ENCODE measurements around the gene DARS1. TPM values are rescaled to one million over a fixed set of nuclear protein-coding genes. Genes with fewer than 3 reads are reported as not detected.

Gene DARS1
- total RNA-seq, 6 experiments from 2014 or later, result 65.6 to 74.3 (median 71.3) TPM

DNA sequence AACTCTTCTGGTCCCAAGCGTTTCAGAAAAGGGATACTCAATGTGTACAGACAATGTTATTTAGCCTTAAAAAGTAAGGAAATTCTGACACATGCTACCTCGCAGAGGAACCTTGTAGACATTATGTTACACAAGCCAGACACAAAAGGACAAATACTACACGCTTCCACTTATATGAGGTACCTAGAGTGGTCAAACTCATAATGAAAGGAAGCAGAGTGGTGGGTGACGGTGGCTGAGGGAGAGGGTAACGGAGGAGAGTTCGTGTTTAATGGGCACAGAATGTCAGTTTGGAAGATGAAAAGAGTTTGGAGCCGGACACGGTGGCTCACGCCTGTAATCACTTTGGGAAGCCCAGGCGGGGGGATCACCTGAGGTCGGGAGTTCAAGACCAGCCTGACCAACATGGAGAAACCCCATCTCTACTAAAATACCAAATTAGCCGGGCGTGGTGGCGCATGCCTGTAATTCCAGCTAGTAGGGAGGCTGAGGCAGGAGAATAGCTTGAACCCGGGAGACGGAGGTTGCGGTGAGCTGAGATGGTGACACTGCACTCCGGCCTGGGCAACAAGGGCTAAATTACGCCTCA, 110.6 kb downstream of the DARS1 start:
- peaks cover 32% of the 10 kb centered on the region for H3K4me1 Mint-ChIP-seq (ENCODE audit: low read depth)
- H3K4me3 Mint-ChIP-seq, result peak overlapping the region; percentile 95
- TF ChIP-seq, protein P1, sequence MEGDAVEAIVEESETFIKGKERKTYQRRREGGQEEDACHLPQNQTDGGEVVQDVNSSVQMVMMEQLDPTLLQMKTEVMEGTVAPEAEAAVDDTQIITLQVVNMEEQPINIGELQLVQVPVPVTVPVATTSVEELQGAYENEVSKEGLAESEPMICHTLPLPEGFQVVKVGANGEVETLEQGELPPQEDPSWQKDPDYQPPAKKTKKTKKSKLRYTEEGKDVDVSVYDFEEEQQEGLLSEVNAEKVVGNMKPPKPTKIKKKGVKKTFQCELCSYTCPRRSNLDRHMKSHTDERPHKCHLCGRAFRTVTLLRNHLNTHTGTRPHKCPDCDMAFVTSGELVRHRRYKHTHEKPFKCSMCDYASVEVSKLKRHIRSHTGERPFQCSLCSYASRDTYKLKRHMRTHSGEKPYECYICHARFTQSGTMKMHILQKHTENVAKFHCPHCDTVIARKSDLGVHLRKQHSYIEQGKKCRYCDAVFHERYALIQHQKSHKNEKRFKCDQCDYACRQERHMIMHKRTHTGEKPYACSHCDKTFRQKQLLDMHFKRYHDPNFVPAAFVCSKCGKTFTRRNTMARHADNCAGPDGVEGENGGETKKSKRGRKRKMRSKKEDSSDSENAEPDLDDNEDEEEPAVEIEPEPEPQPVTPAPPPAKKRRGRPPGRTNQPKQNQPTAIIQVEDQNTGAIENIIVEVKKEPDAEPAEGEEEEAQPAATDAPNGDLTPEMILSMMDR (IDR thresholded peaks at IDR 0.05), result no peak
- H3K27me3 Mint-ChIP-seq (ENCODE audit: insufficient read depth), result peaks cover 3% of the 10 kb centered on the region; the same call in 1 of the 2 replicates
- no peak for DNase-seq
- no peaks in the 10 kb centered on the region for H3K9me3 Mint-ChIP-seq
- no peaks in the 10 kb centered on the region; the same call in 1 of the 2 replicates for H3K36me3 Mint-ChIP-seq (ENCODE audit: low read depth)
- H3K27ac Mint-ChIP-seq, result no peak overlapping the region

DNA sequence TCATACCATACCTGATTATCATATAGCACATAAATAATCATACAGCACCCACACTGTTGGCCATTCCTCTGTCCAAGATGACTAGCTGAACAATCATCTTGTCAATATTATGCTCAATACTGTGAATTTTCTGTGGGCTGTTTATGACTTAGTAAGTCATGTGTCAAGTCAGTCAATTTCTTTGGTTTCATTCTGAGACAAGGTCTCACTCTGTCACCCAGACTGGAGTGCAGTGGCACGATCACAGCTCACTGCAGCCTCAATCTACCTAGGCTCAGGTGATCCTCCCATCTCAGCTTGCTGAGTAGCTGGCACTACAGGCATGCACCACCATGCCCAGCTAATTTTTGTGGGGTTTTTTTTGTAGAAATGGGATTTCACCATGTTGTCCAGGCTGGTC, 114.9 kb downstream of the DARS1 start:
- no peak overlapping the region for H3K4me3 Mint-ChIP-seq
- H3K4me1 Mint-ChIP-seq (ENCODE audit: low read depth), result peaks cover 25% of the 10 kb centered on the region

DNA sequence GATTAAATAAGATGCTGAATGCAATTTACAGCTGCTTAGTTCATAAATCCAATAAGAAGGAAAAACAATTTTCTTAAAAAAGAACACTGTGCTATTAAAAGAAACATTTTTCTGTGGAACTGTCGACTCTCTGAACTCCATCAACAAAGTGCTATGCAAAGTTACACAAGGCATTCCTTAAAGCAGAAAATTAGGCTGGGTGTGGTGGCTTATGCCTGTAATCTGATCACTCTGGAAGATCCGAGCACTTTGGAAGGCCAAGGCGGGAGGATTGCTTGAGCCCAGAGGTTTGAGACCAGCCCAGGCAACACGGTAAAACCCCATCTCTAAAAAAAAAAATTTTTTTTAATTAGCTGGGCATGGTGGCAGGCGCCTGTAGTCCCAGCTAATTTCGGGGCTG, 122.2 kb downstream of the DARS1 start:
- no peaks in the 10 kb centered on the region for H3K9me3 Mint-ChIP-seq
- no peak for DNase-seq
- peaks cover 26% of the 10 kb centered on the region for H3K36me3 Mint-ChIP-seq (ENCODE audit: low read depth)
- no peak overlapping the region for H3K27ac Mint-ChIP-seq
- no peaks in the 10 kb centered on the region for H3K4me1 Mint-ChIP-seq (ENCODE audit: low read depth)
- H3K4me3 Mint-ChIP-seq, result no peak overlapping the region
- H3K27me3 Mint-ChIP-seq (ENCODE audit: insufficient read depth), result no peaks in the 10 kb centered on the region
- TF ChIP-seq, protein P1 (IDR thresholded peaks at IDR 0.05), result no peak

More for the DNA sequence above, 114.9 kb downstream of the DARS1 start:
- Mint-ChIP-seq H3K36me3 (ENCODE audit: low read depth) (peaks cover 12% of the 10 kb centered on the region), H3K27me3 (ENCODE audit: insufficient read depth) (no peaks in the 10 kb centered on the region; the same call in 1 of the 2 replicates), H3K27ac (no peak overlapping the region), H3K9me3 (no peaks in the 10 kb centered on the region)
- TF ChIP-seq, protein P1 (IDR thresholded peaks at IDR 0.05), result no peak
- DNase-seq, result no peak

DNA sequence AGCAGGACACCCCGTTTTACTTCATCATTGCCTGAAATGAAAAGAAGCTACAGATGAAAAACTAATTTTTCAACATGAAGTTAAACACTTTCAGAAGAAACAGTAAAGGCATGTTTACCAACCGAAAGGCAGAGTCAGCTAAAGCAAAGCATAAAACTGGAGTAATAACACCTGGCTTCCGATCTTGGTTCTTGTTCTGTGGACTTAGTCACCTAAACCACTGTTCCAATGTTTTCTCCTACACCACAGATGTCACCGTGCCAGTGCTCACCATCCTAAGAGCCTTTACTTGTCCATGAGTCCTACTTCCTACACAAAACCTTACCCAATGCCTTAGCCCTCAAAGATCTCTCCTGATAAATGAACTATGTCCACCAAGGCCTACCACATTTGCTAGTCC, 122.7 kb downstream of the DARS1 start:
- TF ChIP-seq, protein P1 (IDR thresholded peaks at IDR 0.05), result no peak
- no peaks in the 10 kb centered on the region for H3K4me1 Mint-ChIP-seq (ENCODE audit: low read depth)
- no peak overlapping the region for H3K27ac Mint-ChIP-seq
- no peaks in the 10 kb centered on the region for H3K9me3 Mint-ChIP-seq
- H3K27me3 Mint-ChIP-seq (ENCODE audit: insufficient read depth), result no peaks in the 10 kb centered on the region
- DNase-seq, result no peak
- peaks cover 21% of the 10 kb centered on the region for H3K36me3 Mint-ChIP-seq (ENCODE audit: low read depth)
- no peak overlapping the region for H3K4me3 Mint-ChIP-seq

Other genes with a start within 250 kb of the DARS1 start
- 10 to 100 TPM; 65.8 to 89.1 (median 74.3) TPM for gene UBXN4, start 243.8 kb downstream of the DARS1 start, total RNA-seq (2021; fragmentation: NEBNext Ultra II Directional; extraction: Animal tissue kit (Norgen Biotek cat#: 25700))
- not detected for gene LCT, start 148.4 kb downstream of the DARS1 start, total RNA-seq (2021; fragmentation: NEBNext Ultra II Directional; extraction: Animal tissue kit (Norgen Biotek cat#: 25700))
- gene MCM6, start 109.2 kb downstream of the DARS1 start, total RNA-seq (2021; fragmentation: NEBNext Ultra II Directional; extraction: Animal tissue kit (Norgen Biotek cat#: 25700)), result 10 to 100 TPM; 22.5 to 36.0 (median 33.2) TPM
- not detected for gene CXCR4, start 132.5 kb upstream of the DARS1 start, total RNA-seq (2021; fragmentation: NEBNext Ultra II Directional; extraction: Animal tissue kit (Norgen Biotek cat#: 25700))